Peyer's patch (tissue), 4 donors: ENCODE measurements around the gene KIF3B.

Experiments used
- CTCF ChIP-seq, 6 experiments: fragments of 450-650 bp in 4 of 6; fragments of 200-600 bp in 2 of 6; sonication (generic) in 1 of 6; IDR thresholded peaks; one replicate each; pipeline ENCODE4 v1.5.1; 2017 to 2019; ENCODE audit warnings: antibody characterized with exemption in 6 of 6, mild to moderate bottlenecking in 3 of 6, moderate library complexity in 1 of 6
- POLR2A ChIP-seq, 2 donors: fragments of 450-650 bp; IDR thresholded peaks; one replicate each; pipeline ENCODE4 v1.5.1; 2017; ENCODE audit warnings: antibody characterized with exemption in 2 of 2, mild to moderate bottlenecking in 2 of 2, moderate library complexity in 2 of 2

DNA sequence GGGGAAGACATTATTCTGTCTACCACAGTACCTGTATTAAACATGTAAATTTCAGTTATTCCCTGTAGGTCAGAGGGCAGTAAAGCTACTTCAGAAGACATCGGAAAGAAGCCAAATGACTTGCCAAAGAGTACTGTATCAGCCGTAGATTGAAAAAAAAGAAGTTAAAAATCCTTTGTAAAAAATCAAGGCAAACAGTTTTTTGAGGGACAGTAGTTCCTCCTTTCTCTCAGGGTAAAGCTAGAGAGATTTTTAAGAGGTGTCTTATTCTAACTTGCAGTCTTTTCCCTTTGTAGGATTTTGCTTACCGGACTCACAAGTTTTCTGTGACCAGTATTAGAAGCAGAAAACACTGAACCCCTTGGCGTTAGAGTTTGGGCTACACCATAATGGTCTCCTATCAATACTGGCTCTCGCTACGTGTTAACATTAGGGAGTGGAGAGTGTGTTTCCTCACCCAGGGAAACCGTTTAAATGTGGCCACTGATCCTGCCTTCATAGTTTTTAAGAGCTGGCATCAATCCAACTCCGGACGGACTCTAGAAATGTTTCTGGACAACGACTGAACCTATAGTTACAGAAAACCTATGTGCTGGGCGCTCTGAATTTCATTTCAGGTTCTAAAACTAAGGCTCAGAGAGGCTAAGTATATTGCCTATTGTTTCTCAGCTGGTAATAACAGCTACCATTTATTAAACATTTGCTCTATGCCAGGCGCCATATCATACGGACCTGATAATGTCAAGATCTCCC lies 79.3 kb downstream of the KIF3B start:
- TF ChIP-seq CTCF (IDR thresholded peaks at IDR 0.05), result no peak
- no peak for TF ChIP-seq POLR2A (IDR thresholded peaks at IDR 0.05)
